ENCODE measurements around the gene RREB1.

The RREB1 gene

DNA sequence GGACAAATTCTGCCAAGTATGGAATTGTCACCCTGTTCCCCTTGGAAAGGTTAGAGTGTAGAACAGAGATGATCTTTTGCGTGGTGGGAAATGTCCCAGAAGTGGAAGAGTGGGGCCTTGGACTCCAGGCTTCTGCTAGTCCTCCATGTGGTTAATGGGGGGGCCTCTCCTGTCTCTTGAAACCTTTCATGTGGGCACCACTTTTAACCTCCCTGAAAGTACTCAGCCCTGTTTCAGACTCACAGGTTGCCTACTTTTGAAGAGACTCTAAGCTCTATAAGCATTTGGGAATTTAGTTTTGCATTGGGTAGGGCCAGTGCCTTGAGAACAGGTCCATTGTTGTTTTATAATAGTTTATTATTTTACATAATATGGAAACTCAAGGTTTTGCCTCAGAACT lies 17.5 kb downstream of the RREB1 start:
- ChIA-PET CTCF (interaction anchor here (0.6 kb wide), 1 partner anchor 28 kb away, joined by 5 read pairs; no protein-coding TSS in a partner anchor), POLR2A (ENCODE audit: low non-redundant PET) (no interaction called here)
- TF ChIP-seq, protein P1, sequence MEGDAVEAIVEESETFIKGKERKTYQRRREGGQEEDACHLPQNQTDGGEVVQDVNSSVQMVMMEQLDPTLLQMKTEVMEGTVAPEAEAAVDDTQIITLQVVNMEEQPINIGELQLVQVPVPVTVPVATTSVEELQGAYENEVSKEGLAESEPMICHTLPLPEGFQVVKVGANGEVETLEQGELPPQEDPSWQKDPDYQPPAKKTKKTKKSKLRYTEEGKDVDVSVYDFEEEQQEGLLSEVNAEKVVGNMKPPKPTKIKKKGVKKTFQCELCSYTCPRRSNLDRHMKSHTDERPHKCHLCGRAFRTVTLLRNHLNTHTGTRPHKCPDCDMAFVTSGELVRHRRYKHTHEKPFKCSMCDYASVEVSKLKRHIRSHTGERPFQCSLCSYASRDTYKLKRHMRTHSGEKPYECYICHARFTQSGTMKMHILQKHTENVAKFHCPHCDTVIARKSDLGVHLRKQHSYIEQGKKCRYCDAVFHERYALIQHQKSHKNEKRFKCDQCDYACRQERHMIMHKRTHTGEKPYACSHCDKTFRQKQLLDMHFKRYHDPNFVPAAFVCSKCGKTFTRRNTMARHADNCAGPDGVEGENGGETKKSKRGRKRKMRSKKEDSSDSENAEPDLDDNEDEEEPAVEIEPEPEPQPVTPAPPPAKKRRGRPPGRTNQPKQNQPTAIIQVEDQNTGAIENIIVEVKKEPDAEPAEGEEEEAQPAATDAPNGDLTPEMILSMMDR (conservative IDR thresholded peaks at IDR 0.05; ENCODE audit: low read depth) = no peak
- H3K27ac ChIP-seq = no peak overlapping the region
- DNase-seq (ENCODE audit: low spot score) = no peak

DNA sequence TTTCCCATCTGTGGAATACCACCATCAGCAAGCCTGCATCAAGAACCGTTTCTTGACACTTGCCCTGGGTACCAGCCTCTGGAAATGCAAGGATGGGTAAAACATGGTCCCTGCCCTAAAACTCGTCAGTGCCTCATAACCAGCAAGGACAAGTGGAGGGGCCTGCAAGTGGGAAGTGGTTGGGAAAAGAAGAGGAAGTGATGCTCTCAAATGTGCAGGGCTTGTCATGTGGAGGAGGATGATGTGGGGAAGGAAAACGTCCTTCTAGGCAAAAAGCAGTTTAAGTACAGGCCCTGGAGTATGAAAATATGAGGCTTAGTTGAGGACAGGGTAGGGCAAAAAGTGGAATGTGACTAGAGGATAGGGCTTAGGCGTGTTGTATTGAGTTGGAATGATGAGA lies 19.0 kb downstream of the RREB1 start:
- H3K27ac ChIP-seq = no peak overlapping the region
- ChIA-PET POLR2A (ENCODE audit: low non-redundant PET) (no interaction called here), CTCF (no interaction called here)
- DNase-seq (ENCODE audit: low spot score) = no peak
- TF ChIP-seq, protein P1 (conservative IDR thresholded peaks at IDR 0.05; ENCODE audit: low read depth) = no peak

DNA sequence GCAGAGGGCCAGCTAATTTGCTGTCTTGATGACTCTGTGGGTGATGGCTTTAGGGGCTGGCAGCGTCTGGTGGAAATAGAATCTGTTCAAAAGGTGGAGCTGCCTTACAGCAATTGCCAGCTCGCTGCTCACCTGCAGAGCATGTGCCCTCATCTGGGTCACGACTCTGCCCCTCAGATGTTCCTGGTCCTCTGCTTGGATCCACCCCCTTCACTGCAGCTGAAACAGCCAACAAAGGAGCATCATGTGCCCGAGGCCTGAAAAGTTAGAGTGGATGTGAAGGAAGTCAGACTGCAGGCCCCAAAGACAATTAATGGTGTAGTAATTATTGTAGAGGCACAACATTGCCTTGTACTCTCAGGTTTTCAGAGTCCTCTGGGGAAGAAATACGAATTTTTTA lies 19.9 kb downstream of the RREB1 start:
- TF ChIP-seq, protein P1 (conservative IDR thresholded peaks at IDR 0.05; ENCODE audit: low read depth) = no peak
- no peak overlapping the region for H3K27ac ChIP-seq
- CTCF ChIA-PET = interaction anchor here (0.6 to 1.2 kb wide), 3 partner anchors 10 to 451 kb away, joined by 3 read pairs; no protein-coding TSS in a partner anchor
- POLR2A ChIA-PET (ENCODE audit: low non-redundant PET) = no interaction called here
- no peak for DNase-seq (ENCODE audit: low spot score)

DNA sequence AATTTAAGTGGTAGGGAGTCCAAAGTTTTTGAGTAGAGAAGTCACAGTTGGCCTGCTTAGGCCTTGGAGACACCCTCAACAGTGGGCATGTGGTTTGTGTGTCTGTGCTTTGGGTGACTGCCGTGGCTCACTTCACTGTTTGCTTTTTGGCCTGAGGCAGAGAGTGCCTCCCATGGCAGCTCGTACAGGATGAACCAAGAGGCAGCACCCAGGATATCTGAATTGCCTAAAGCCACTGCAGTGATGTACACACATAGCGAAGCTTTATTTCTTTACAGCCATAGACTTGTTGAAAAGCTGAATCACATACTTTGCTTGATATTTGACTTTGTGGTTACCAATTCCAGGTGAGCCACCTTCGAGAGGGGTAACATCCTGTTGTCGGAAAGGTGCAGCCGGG lies 21.6 kb downstream of the RREB1 start:
- TF ChIP-seq, protein P1 (conservative IDR thresholded peaks at IDR 0.05; ENCODE audit: low read depth) = no peak
- POLR2A ChIA-PET (ENCODE audit: low non-redundant PET) = no interaction called here
- CTCF ChIA-PET = no interaction called here
- DNase-seq (ENCODE audit: low spot score) = peak; percentile 55
- H3K27ac ChIP-seq = peak overlapping the region; percentile 81

DNA sequence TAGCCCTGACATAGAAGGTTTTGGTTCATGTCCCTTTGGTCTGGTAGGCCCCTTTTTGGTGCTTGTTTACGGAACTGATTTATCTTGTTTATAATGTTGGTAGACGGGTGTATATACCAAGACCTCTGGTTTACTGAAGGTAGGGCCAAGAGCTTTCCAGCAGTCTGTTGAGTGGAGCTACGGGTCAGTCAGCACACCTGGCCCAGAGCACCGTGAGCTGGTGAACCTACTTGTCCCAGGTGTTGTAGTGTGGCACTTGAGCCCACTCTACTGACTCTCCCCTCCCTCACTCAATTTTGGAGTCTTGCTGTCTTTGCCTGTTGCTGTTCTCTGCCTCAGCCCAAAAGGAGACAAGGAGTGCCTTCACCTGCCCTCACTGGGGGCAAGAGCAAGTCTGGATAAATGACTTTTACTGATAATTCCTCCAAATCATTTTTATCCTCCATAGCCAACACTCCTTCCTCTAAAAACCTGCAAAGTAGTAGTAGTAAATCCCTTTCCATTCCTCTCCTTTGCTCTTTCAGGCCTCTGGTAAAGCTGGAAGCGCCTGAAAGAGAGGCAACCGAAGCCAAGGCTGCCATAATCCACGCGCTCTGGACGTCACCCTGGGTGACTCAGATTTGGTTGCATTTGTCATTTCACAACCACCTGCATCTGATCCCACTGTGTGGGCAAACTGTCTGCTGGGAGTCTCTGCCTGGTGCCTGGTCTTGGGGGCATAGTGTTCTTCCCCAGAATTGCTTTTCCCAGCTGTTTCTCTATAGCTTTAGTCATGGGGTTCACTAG lies 22.2 kb downstream of the RREB1 start:
- CTCF ChIA-PET = interaction anchor here (0.5 kb wide), 1 partner anchor 56 kb away, joined by 3 read pairs; no protein-coding TSS in a partner anchor
- TF ChIP-seq, protein P1 (conservative IDR thresholded peaks at IDR 0.05; ENCODE audit: low read depth) = no peak
- H3K27ac ChIP-seq = peak overlapping the region; percentile 81
- POLR2A ChIA-PET (ENCODE audit: low non-redundant PET) = no interaction called here
- peak; percentile 72 for DNase-seq (ENCODE audit: low spot score)

DNA sequence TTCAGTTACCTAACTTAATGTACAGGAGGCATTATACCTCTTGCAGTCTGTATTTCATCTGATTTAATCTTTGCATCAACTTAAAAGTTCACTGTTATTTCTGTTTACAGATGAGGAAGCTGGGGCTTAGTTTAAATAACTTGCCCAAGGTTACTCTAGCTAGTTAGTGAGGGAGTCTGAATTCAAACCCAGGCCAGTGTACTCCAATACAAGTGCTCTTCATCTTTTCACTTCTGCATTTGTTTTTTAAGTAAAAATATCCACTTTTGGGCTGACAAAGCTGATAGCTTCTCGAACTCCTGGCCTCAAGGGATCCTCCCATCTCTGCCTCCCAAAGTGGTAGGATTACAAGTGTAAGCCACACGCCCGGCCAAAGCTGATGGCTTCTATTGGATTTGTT lies 23.6 kb downstream of the RREB1 start:
- ChIA-PET POLR2A (ENCODE audit: low non-redundant PET) (interaction anchor here (0.6 kb wide), 1 partner anchor 141 kb away, joined by 3 read pairs; no protein-coding TSS in a partner anchor), CTCF (interaction anchor here (0.5 to 0.7 kb wide), 2 partner anchors 15 to 114 kb away, joined by 3 to 4 read pairs; no protein-coding TSS in a partner anchor)
- DNase-seq (ENCODE audit: low spot score) = no peak
- TF ChIP-seq, protein P1 (conservative IDR thresholded peaks at IDR 0.05; ENCODE audit: low read depth) = no peak
- H3K27ac ChIP-seq = 0 out of 2 replicates have a peak overlapping the region, but pooled peaks have one; percentile 22
